Adrenal gland (tissue), 12 donors: ENCODE measurements around the gene RGSL1. TPM values are rescaled to one million over a fixed set of nuclear protein-coding genes. Genes with fewer than 3 reads are reported as not detected.

Experiments used
- DNase-seq, 7 donors: peaks; one replicate each; pipeline ENCODE4 v3.0.0-alpha.2; 2019 to 2020
- H3K27ac ChIP-seq, 5 donors: fragments of 200-600 bp; sonication (generic) in 4 of 5; 1 replicate in 3 of 5; 2 replicates in 2 of 5; pipeline versions ENCODE4 v1.5.1 to v1.8.0; 2016 to 2020; ENCODE audit warnings: mild to moderate bottlenecking in 1 of 5
- H3K27me3 ChIP-seq: fragments of 200-600 bp; 2 replicates; pipeline ENCODE4 v1.8.0; 2021
- H3K36me3 ChIP-seq, 2 donors: fragments of 200-600 bp; replicated peaks in 1 of 2; 1 replicate in 1 of 2; 2 replicates in 1 of 2; pipeline versions ENCODE4 v1.5.1 to v1.8.0; 2018 to 2022
- H3K4me1 ChIP-seq, 2 donors: fragments of 200-600 bp; replicated peaks in 1 of 2; 1 replicate in 1 of 2; 2 replicates in 1 of 2; pipeline versions ENCODE4 v1.5.1 to v1.8.0; 2018 to 2021
- H3K4me3 ChIP-seq, 4 donors: fragments of 200-600 bp; sonication (generic) in 3 of 4; one replicate each; pipeline ENCODE4 v1.5.1; 2016 to 2018
- H3K9me3 ChIP-seq, 3 donors: fragments of 200-600 bp; sonication (generic) in 1 of 3; replicated peaks in 1 of 3; 1 replicate in 2 of 3; 2 replicates in 1 of 3; pipeline versions ENCODE4 v1.5.1 to v1.8.0; 2016 to 2021
- POLR2A ChIP-seq, 2 donors: fragments of 450-650 bp; IDR thresholded peaks; one replicate each; pipeline ENCODE4 v1.6.1; 2017; ENCODE audit warnings: antibody characterized with exemption in 2 of 2, mild to moderate bottlenecking in 2 of 2, moderate library complexity in 1 of 2
- WGBS, 4 donors: extraction: QIAGEN DNeasy Blood & Tissue Kit in 2 of 4; methylation state at CpG; one replicate each; pipeline versions ENCODE4 v1.1.5 to v1.1.7; 2013 to 2017; 5-methylcytosine and 5-hydroxymethylcytosine counted together
- intact Hi-C, 2 donors: fragments of 100-400 bp; cut with DNase I; formaldehyde crosslinking; loops; one replicate each; pipeline versions ENCODE4 v1.14.1 to v1.15.0; 2022 to 2023
- polyA plus RNA-seq, 3 donors: library from polyadenylated mRNA; stranded (reverse); fragments of 200-250 nt in 2 of 3; fragments of 350-450 nt in 1 of 3; fragmentation: Illumina TruSeq in 1 of 3; extraction: RNeasy Lipid Tissue Mini Kit (QIAGEN cat#74804) in 1 of 3; gene quantifications; one replicate each; pipeline ENCODE4 v1.2.3, GENCODE V29; 2013 to 2014
- total RNA-seq, 9 donors: library from RNA; depleted of rRNA in 4 of 9; stranded (reverse); fragments of >200 nt in 4 of 9; fragments of 120-200 nt in 1 of 9; fragmentation: NEBNext Ultra II Directional in 1 of 9; extraction: Animal tissue kit (Norgen Biotek cat#: 25700) in 1 of 9; gene quantifications; one replicate each; pipeline versions ENCODE4 v1.1.0 to v1.2.4, GENCODE V29; 2013 to 2023
- TF ChIP-seq, protein P1 (sequence below), 6 experiments: fragments of 450-650 bp in 4 of 6; fragments of 200-600 bp in 2 of 6; sonication (generic) in 1 of 6; IDR thresholded peaks; 1 replicate in 5 of 6; 2 replicates in 1 of 6; pipeline versions ENCODE4 v1.5.1 to v1.8.0; 2016 to 2021; ENCODE audit warnings: antibody characterized with exemption in 6 of 6, mild to moderate bottlenecking in 2 of 6, moderate library complexity in 1 of 6
- donor health status: healthy with polysubstance abuse.
- donor health status: Bipolar disorder and iron deficiency.
- donor health status: DM: yes; HTN: yes; CAD: no.
- donor health status: DM: no; HTN: no; CAD: no.
- donor health status: DM: no; HTN: no; CAD: no.
- donor health status: DM: yes; HTN: yes; CAD: no.

Gene RGSL1
- total and polyA plus RNA-seq, 12 donors: not detected

DNA sequence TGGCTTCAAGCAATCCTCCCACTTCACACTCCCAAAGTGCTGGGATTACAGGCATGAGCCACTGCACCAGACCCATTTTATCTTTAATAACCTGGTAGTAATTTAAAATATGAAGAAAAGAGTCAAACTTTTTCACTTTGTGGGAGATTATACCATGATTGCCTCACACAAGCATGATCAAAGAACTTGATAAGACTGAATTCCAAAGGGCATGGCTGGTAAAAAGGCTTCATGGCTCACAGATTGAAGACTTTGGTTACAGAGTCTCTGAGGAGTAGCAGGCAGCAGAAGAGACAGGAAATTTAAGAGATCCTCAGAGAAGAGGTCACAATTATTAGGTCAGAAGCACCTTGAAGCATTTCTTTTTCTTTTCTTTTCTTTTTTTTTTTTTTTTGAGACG is 16.4 kb upstream of the RGSL1 start:
- DNase-seq: no peak
- Histone ChIP-seq H3K4me3 (no peak overlapping the region), H3K9me3 (no peaks in the 10 kb centered on the region), H3K36me3 (no peaks in the 10 kb centered on the region), H3K27ac (no peak overlapping the region), H3K27me3 (no peaks in the 10 kb centered on the region), H3K4me1 (no peaks in the 10 kb centered on the region)
- TF ChIP-seq, protein P1, sequence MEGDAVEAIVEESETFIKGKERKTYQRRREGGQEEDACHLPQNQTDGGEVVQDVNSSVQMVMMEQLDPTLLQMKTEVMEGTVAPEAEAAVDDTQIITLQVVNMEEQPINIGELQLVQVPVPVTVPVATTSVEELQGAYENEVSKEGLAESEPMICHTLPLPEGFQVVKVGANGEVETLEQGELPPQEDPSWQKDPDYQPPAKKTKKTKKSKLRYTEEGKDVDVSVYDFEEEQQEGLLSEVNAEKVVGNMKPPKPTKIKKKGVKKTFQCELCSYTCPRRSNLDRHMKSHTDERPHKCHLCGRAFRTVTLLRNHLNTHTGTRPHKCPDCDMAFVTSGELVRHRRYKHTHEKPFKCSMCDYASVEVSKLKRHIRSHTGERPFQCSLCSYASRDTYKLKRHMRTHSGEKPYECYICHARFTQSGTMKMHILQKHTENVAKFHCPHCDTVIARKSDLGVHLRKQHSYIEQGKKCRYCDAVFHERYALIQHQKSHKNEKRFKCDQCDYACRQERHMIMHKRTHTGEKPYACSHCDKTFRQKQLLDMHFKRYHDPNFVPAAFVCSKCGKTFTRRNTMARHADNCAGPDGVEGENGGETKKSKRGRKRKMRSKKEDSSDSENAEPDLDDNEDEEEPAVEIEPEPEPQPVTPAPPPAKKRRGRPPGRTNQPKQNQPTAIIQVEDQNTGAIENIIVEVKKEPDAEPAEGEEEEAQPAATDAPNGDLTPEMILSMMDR (IDR thresholded peaks at IDR 0.05): no peak
- TF ChIP-seq POLR2A (IDR thresholded peaks at IDR 0.05): no peak
- intact Hi-C loops: no loop called here
- 74 to 100% (median 94%) methylated on average over 1 of the region's 1 CpG for WGBS, 4 donors

DNA sequence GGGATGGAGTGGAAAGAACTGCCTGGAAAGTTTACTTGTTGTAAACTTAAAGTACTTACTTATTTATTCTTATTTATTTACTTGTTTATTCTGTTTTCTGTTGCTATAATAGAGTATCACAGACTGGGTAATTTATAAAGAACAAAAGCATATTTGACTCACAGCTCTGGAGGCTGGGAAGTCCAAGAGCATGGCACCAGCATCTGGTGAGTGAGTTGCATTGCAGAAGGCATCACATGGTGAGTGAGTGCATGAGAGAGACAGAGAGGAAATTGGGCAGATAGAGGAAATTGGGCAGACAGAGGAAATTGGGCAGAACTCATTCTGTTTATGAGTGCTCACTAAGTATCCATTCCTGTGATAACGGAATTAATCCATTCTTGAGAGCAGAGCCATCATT is 11.6 kb upstream of the RGSL1 start:
- Histone ChIP-seq H3K4me1 (no peaks in the 10 kb centered on the region), H3K27me3 (no peaks in the 10 kb centered on the region), H3K36me3 (no peaks in the 10 kb centered on the region), H3K27ac (no peak overlapping the region), H3K9me3 (no peaks in the 10 kb centered on the region), H3K4me3 (no peak overlapping the region)
- TF ChIP-seq, protein P1 (IDR thresholded peaks at IDR 0.05): no peak
- no peak for TF ChIP-seq POLR2A (IDR thresholded peaks at IDR 0.05)
- intact Hi-C loops: no loop called here
- peak in 1 of 7 donors; percentile 2 for DNase-seq
- WGBS, 4 donors: 75 to 93% (median 87%) methylated on average over 1 of the region's 1 CpG

DNA sequence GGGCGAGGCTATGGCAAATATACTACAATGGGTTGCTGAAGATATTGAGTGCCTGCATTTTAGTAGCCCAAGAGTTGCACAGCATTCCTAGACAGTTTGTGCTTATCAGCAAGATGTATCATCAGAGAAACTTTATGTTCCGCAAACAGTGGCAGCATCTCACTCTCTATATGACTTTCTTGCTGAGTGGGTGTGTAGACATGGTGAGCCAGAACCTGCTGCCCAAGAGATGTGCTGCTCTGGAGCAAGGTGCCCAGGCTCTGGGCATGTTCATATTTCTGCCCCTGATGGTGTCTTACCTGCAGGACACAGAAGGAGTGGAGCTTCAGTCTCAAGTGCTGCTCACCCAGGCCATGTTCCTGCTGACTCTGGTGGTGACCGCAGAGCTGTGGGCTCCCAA is 8.2 kb upstream of the RGSL1 start:
- no peaks in the 10 kb centered on the region for H3K4me1 ChIP-seq
- no peaks in the 10 kb centered on the region for H3K36me3 ChIP-seq
- no peak overlapping the region for H3K27ac ChIP-seq
- H3K27me3 ChIP-seq: no peaks in the 10 kb centered on the region
- DNase-seq: peak in 1 of 7 donors; percentile 4
- 85 to 97% (median 94%) methylated on average over 2 to 3 of the region's 3 CpGs for WGBS, 4 donors
- no peak overlapping the region for H3K4me3 ChIP-seq
- TF ChIP-seq, protein P1 (IDR thresholded peaks at IDR 0.05): no peak
- no peak for TF ChIP-seq POLR2A (IDR thresholded peaks at IDR 0.05)
- H3K9me3 ChIP-seq: no peaks in the 10 kb centered on the region
- intact Hi-C loops: loop anchor here in 1 of 2 donors (10.0 kb wide), 2 partner anchors 153 to 343 kb away; partner anchors contain the start of gene NPL

DNA sequence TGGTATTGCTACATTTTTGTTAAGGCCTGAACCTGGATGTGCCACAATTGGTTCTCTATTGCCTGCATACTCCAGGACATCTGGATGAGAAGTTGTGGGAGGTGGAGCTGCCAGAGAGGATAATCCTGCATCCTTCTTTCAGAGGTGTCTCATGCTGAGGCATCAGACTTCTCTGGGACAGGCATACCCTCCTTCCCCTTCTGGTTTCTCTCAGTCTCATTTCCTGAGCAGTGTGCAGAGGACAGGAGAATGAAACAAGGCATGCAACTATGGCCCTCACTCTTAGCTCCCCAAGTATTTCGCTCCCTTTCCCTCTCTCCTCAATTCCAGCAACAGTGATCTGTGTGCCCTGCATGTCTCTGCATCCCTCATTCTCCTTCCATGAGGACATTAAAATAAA is 7.6 kb upstream of the RGSL1 start:
- intact Hi-C loops: loop anchor here in 1 of 2 donors (10.0 kb wide), 2 partner anchors 152 to 342 kb away; partner anchors contain the start of gene NPL
- no peaks in the 10 kb centered on the region for H3K9me3 ChIP-seq
- H3K36me3 ChIP-seq: no peaks in the 10 kb centered on the region
- H3K27me3 ChIP-seq: no peaks in the 10 kb centered on the region
- TF ChIP-seq POLR2A (IDR thresholded peaks at IDR 0.05): no peak
- TF ChIP-seq, protein P1 (IDR thresholded peaks at IDR 0.05): no peak
- no peaks in the 10 kb centered on the region for H3K4me1 ChIP-seq
- H3K27ac ChIP-seq: no peak overlapping the region
- peak in 1 of 7 donors; percentile 18 for DNase-seq
- H3K4me3 ChIP-seq: no peak overlapping the region
- 76 to 91% (median 81%) methylated on average over 1 of the region's 1 CpG for whole genome bisulfite sequencing, 4 donors
